NCI-H146 treated with DMSO at 0.1 percent for 48 hours (cell line): Measurements from ENCODE around the gene FTSJ1.
"Not testable (repeated sequence)": the region's sequence is repeated elsewhere in the genome, so short reads cannot be mapped to it uniquely, and the experiment has no call there.

ENCODE experiments used
- DNase-seq: peaks from one replicate; lab custom pipeline; 2025; ENCODE audit not compliant: unreplicated experiment; lab: John Stamatoyannopoulos, UW

Gene FTSJ1

GRCh38 chrX:48475774-48476577, at the start of gene FTSJ1:
FTSJ1 (plus strand) TSS chrX:48476199; CDS start chrX:48478048, 1,849 bp downstream.
- DNase-seq, result peak; percentile 75

- not testable (repeated sequence) for DNase-seq
Measured at GRCh38 chrX:48427027-48427716, 48.8 kb upstream of the FTSJ1 start.

DNA sequence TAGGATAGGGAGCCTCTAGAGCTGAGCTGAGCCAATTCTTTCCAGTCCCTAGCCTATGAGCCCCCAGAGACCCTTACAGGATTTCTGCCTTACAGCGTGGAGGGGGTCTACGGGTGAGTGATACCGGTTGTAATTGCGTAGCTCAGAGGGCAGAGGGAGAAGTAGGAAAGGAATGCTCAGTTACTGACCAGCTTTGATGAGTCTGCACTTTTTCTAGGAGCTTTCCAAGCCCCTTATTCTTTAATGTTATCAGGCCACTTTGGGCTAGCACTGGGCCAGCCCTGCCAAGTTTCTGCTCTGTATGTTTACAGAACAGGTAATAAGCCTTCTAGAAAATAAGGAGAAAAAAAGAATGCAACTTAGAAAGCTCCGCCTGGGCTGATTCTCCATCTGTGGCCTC, 46.4 kb upstream of the FTSJ1 start:
- not testable (repeated sequence) for DNase-seq

GRCh38 chrX:48430166-48430565, 45.8 kb upstream of the FTSJ1 start:
- DNase-seq, result not testable (repeated sequence)

DNA sequence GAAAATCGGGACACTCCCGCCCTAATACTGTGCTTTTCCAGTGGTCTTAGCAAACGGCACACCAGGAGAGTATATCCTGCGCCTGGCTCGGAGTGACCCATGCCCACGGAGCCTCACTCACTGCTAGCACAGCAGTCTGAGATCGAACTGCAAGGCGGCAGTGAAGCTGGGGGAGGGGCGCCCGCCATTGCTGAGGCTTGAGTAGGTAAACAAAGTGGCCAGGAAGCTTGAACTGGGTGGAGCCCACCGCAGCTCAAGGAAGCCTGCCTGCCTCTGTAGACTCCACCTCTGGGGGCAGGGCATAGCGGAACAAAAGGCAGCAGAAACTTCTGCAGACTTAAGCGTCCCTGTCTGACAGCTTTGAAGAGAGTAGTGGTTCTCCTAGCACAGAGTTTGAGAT, 42.3 kb upstream of the FTSJ1 start:
- DNase-seq, result not testable (repeated sequence)

- DNase-seq, result not testable (repeated sequence)
Measured at GRCh38 chrX:48447201-48447600, 28.8 kb upstream of the FTSJ1 start.

DNA sequence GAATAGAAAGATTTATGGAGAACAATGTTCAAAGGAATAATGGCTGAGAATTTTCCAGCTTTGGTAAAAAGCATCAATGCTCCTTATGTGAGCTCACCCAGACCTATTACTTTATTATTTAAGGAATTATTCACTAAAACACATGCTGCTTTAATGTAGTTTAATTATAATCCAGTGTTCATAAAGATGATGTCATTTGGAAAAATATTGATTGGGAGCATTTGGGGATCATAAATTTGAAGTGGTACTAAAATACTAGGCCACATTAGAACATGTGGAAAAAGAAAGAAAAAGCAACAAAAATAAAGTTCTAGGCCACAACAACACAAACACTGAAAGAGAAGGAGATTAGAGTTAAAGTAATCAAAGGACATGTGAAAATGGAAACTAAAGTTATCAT, 25.9 kb upstream of the FTSJ1 start:
- no peak for DNase-seq

DNA sequence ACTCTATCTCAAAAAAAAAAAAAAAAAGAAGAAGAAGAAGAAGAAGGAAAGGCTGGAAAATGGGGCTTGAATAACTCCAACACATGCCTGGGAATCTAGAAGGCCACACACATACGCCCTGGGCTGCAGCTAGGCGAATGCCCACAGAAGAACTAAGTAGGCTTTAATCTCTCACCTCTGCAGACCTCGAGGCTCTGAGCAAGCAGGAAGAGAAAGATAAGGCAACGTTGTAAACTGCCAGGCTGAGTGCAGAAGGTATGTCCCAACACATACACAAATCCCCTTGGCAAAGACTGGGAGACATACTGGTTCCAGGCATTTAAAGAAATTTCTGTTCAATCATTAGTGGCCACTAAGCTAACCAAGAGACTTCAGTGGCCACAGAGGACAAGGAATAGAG, 24.3 kb upstream of the FTSJ1 start:
- DNase-seq, result no peak

GRCh38 chrX:48456628-48457331, 19.2 kb upstream of the FTSJ1 start:
- no peak for DNase-seq

GRCh38 chrX:48458711-48459110, 17.3 kb upstream of the FTSJ1 start:
- DNase-seq, result no peak

DNA sequence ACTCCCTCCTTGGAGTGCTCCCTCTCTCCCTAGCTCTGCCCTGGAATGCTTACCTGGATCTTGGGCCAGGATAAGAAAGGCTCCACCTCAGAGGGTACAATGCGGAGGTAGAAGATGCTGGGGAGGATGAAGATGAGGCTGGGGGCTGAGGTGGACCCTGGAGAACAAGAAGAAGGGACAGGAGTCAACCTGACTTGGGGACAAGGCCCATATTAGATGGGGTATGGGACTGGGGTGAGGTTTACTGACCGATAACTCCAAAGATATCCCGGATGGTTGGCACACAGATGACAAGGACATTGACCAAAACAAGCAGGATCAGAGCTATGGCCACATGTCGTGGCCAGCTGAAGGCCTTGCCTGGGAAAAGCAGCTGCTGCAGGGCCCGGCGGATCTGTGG, 16.5 kb upstream of the FTSJ1 start:
- DNase-seq, result no peak

DNA sequence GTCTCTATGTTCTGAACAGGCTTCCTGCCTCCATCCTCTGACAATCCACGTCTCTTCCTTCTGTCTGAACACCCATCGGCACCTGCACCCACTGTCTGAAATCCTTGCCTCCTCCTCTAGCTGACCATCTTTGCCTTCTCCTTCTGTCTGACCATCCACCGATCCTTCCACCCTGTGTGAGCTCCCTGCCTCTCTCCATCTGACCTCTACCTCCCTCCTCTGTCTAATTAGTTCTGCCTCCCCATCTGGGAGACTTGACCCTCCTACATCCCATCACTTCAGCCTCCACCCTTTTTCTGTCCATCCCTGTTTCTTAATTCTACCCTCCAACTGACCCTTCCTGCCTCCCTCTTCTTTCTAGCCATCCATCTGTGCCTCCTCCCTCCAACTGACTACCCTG, 16.0 kb upstream of the FTSJ1 start:
- no peak for DNase-seq

DNA sequence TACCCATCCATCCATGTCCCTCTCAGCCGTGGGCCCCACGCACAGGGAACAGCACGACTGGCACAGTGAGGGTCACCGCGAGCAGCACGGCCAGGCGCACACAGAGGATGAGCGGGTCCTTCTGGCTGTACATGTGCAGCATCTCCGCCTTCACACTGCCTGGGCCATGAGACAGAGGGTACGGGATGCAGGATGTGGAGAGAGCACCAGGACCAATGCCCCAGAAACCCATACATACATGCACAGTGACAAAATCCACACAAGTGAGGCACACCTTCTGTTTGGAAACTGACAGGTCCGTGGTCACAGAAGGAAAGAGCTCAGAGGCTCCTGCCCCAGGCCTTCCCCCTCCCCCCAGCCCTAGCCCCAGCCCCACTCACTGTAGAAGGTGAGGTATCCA, 15.4 kb upstream of the FTSJ1 start:
- no peak for DNase-seq

DNA sequence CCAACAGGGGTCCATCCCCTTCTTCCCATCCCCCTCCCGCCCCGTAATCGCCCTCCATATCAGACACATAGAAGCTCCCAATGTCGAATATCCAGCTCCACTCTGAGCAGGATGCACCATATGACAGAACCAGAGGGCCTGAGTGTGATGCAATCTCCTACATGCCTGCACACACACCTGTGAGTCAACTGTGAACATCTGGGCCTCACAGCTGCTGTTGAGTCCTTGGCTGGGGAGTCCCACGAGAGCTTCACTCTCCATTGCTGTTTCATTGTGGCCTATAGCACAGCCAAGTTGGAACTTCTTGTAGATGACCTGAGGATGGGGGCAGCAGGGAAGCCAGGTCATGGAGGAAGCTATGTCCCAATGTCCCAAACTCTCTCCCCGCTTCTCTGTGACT, 14.2 kb upstream of the FTSJ1 start:
- DNase-seq, result no peak

GRCh38 chrX:48465336-48465933, 10.6 kb upstream of the FTSJ1 start:
- DNase-seq, result no peak

GRCh38 chrX:48466696-48467095, 9.3 kb upstream of the FTSJ1 start:
- no peak for DNase-seq

GRCh38 chrX:48467281-48467761, 8.7 kb upstream of the FTSJ1 start:
- DNase-seq, result no peak

DNA sequence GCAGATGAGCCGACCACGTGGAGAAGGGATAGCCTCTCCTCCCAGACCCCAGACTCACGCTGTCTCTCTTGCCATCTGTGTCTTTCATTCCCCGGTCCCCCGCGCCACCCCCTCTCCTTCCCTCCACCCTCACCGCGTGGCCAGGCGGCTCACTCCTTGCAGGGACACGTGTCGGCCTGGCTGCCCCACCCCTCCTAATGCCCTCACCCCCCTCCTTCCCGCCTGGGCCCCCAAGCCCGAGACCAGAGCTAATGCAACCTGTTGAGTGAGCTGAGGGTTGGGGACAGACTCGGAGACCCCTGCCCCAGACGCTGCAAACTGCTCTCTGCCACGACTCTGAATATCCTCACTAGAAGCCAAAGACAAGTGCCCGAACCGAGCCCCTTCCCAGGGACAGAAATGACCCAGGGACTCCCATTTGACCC, 7.7 kb upstream of the FTSJ1 start:
- no peak for DNase-seq

DNA sequence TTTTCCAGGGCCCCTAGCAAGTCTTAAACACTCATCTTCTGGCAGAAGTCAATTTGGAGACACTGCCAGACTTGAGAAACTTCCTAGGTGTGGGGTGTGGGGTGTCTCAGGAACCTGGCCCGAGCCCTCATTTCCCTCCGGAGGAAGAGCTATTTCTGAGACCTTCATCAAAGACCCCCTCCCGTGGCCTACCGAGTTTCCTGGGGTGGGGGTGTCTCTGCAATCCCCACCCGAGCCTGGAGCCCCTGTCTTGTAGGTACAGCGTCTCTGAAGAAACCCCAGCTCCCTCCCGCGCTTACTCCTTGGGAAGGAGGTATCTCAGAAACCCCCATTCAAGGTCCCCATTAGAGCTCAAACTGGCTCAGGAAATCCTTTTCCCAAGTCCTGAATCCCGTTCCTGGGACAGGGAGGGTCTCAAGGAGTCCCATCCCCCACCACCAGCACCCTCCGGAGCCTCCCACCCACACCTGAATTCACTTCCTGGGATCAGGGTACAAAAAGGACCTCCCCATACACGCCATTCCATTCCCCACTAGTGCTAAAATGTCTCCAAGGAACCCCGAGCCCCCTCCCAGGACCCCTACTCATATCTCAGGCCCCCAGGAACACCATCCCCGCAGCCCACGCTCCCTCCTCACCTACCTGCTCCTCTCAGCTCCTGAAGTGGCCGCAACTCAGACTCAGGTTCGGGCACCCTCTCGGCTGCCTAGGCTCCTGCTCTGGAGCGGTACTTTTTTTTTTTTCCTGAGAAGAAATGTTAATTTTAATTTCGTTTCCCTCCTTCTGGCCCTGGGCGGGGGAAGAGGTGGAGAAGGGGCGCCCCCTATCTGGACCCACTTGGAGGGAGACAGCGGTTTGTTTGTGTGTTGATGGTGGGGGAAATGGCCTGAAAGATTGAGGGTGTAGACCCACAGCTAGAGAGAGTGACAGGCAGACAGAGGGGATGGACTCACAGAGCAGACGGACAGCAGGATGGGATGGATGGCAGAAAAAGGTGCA, 7.0 kb upstream of the FTSJ1 start:
- no peak for DNase-seq
